IPS-18c (cell line): ENCODE results near the gene NR0B1.

Experiments used
- H3K4me3 ChIP-seq: 2 replicates; pipeline ENCODE4 v1.7.0; 2013; ENCODE audit warnings: low read depth, mild to moderate bottlenecking, low read length, moderate library complexity; ENCODE audit not compliant: insufficient read depth
- H3K9me3 ChIP-seq: one replicate; pipeline ENCODE4 v1.6.1; 2013; ENCODE audit warnings: mild to moderate bottlenecking, low read length, moderate library complexity; ENCODE audit not compliant: control insufficient read depth, insufficient read depth

NR0B1 gene

DNA sequence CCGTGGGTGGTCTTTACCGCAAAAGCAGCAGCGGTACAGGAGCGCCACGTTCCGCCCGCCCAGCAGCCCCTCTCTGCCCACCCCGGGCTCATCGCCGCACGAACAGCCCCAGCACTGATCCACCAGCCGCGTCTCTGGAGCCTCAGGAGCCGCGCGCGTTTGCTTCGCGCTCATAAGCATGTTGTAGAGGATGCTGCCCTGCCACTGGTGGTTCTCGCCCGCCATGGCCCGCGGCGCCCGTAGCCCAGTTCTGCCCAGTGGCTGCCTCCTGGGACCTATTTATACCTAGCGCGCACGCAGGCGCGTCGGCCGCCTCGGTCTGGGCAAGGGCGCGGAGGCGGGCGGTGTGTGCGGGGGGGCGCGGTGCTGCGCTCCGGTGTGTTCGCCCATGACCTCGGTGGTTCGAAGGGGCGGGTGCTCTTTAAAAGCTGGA is at the start of gene NR0B1:
Gene NR0B1, minus strand, starts transcription at position 252 of the 433 bp plus-strand sequence. Its CDS starts 27 bp downstream, at position 225.
- Histone ChIP-seq H3K4me3 (peak within 1 kb of the TSS; percentile 49), H3K9me3 (peaks cover 7% of the 10 kb centered on the region)

DNA sequence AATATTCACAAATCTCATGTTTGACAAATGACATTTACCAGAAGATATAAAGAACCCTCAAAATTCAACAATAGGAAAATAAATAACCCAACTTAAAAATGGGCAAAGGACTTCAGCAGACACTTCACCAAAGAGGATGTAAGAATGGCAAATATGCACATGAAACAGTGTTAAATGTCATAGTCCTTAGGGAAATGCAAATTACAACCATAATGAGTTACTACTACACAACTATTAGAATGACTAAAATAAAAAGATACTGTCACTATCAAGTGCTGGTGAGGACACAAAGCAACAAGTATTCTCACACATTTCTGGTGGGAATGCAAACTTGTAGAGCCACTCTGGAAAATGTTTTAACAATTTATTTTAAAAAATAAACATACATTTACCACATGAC is 40.8 kb upstream of the NR0B1 start:
- Histone ChIP-seq H3K9me3 (peaks cover 4% of the 10 kb centered on the region), H3K4me3 (no peak overlapping the region)

DNA sequence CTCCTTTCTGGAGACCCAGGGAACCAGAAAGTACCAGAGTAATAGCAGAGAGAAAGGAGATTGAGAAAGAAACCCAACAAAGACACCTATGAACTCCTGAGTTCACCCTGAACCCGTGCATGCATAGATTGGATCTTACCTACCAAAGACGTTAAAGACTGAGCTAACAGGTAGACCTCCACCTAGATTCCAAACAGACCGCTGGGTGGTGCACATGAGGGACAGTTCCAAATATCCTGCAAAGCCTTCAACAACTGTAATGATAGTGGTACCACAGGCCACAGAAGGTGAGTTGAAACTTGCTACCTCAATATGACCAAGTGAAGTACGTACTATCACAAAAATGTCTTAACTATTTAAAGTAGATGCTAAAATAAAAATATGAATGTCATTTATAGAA is 34.0 kb upstream of the NR0B1 start:
- no peaks in the 10 kb centered on the region for H3K9me3 ChIP-seq
- H3K4me3 ChIP-seq: no peak overlapping the region

DNA sequence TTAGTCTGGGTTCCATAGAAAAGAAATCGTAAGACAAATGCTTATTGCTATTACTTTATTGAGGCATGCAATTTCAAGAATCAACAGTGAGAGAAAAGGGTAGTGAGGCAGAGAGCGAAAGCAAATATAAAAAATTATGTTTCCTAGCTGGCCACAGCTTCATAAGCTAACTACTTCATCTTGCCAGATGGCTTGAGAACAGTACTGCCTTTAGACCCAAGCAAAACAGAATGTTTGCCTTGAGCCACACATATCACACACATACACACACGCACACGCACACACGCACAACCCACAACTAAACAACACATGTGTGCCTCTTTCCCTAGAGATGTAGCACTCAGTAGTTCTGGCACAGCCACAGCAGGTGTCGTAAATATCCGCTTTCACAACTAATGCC is 31.6 kb upstream of the NR0B1 start:
- H3K9me3 ChIP-seq: no peaks in the 10 kb centered on the region
- no peak overlapping the region for H3K4me3 ChIP-seq

DNA sequence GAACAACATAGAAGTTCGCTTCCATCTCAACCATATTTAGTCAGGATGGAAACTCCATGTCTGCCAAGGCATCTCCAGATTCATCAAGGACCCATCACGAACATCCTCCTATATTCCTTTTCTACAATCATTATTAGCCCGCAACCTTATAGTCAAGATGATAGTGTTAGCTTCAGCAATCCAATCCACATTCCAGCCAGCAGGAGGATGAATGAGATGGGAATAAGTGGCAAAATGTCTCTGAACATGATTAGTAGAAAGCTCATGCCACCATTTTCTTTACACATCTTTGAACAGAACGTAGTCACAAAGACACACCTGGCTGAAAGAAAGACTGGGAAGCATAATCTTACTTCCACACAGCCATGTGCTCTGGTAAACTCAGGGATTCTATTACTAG is 18.6 kb upstream of the NR0B1 start:
- Histone ChIP-seq H3K9me3 (no peaks in the 10 kb centered on the region), H3K4me3 (no peak overlapping the region)

DNA sequence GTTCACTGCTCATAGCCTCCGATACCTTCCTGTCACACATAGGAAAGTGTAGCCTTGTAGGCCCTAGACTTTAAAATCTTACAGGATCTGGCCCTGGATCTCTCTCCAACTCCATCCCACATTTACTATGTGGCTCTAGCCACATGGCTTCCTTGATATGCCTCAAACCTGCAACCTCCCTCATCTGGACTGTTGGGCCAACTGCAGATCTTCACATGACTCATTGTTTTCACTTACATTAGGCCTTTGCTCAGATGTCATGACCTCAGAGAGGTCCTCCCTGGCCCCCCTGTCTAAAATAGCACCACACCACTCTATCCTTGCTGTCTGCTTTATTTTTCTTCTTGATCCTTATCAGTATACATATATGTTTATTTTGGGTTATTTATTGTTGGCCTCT is 8.1 kb upstream of the NR0B1 start:
- peaks cover 5% of the 10 kb centered on the region for H3K9me3 ChIP-seq
- no peak overlapping the region for H3K4me3 ChIP-seq

DNA sequence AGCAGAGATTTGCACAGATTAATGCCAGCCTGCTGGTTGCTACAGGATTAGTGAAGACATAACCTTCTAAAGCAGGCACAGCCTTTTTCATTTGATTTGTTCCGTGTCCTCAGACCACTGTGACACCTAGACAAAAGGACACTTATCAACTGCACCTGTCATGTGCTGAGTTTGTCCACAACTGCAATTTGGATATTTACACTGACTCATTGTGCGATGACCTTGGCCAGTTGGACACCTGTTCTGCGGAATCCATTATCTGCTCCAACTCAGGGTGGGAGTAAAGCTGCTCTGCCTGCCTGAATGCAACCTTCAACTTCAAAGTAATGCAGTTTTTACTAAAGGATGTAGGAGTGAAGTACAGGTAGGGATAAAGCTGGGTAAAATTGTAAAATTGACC is 4.1 kb upstream of the NR0B1 start:
- H3K4me3 ChIP-seq: no peak overlapping the region
- H3K9me3 ChIP-seq: peaks cover 7% of the 10 kb centered on the region

GRCh38 chrX:30312858-30313257 is 3.7 kb upstream of the NR0B1 start:
- Histone ChIP-seq H3K9me3 (peaks cover 7% of the 10 kb centered on the region), H3K4me3 (no peak overlapping the region)

DNA sequence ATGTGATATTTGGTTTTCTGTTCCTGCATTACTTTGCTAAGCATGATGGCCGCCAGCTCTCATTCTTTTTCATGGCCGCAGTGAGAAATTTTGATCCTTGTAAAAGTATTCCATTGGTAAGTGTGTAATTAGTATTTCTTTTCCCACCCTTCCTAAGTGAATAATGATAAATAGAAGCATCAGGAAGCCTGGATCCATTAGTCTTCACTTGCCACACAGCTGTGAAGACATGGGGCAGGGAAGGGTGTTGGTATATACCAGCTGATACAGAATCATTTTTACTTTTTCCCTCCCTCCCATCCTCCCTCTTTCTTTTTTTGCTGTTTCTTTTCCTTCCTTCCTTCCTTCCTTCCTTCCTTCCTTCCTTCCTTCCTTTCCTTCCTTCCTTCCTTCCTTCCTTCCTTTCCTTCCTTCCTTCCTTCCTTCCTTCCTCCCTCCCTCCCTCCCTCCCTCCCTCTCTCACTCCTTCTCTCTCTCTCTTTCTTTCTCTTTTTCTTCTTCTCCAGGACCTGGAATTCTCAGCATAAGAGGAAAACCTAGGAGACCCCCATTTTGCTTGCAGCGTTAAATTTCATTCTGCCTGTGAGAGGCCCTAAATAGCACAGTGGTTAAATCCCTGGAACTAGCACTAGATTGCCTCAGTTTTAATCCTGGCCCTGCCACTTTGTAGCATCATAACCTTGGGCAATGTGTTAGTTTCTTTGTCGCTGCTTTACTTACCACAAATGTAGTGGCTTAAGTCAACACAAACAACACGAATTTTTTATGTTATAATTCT is 1.4 kb upstream of the NR0B1 start:
- no peak overlapping the region for H3K4me3 ChIP-seq

GRCh38 chrX:30308263-30309138 is 689 bp downstream of the NR0B1 start:
- H3K9me3 ChIP-seq: peaks cover 7% of the 10 kb centered on the region
- H3K4me3 ChIP-seq: peak overlapping the region; percentile 49

More for the DNA sequence above, 1.4 kb upstream of the NR0B1 start:
- peaks cover 7% of the 10 kb centered on the region for H3K9me3 ChIP-seq

DNA sequence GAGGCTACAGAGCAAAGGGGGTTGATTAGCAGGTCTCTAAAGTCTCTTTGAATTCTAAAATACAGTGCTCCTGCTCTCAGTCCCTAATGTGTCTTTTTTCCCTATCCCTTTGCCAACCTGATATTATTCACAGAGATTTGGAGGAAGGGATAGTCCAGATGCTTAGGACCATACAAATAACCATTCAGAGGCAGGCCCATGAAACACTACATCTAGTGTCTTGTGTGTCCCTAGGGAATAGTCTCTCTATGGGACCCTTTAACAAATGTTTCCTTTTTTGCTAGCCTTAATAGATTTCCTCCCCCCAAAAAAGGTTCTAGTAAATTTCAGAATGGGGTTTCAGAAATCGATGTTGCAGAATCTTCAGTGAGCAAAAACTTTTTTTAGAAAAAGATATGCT is 1.7 kb downstream of the NR0B1 start:
- Histone ChIP-seq H3K9me3 (peaks cover 4% of the 10 kb centered on the region), H3K4me3 (no peak overlapping the region)

DNA sequence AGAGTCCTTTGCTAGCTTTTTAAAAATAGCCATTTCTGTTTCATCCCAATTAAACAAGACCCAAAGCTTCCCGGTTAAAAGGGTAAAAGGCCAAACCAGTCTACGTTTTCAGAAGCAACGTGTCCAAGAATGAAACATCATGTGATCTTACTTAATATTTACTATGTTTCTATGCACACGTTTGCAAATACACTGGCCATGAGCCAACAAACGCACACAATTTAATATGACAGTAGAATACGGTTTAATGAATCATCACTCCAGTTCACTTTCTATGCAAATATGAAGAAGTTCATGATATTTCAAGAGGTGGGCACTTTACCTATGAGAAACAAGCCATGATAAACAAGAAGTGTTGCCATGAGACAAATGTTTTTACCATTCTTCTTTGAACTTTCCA is 4.3 kb downstream of the NR0B1 start:
- Histone ChIP-seq H3K9me3 (no peaks in the 10 kb centered on the region), H3K4me3 (no peak overlapping the region)

DNA sequence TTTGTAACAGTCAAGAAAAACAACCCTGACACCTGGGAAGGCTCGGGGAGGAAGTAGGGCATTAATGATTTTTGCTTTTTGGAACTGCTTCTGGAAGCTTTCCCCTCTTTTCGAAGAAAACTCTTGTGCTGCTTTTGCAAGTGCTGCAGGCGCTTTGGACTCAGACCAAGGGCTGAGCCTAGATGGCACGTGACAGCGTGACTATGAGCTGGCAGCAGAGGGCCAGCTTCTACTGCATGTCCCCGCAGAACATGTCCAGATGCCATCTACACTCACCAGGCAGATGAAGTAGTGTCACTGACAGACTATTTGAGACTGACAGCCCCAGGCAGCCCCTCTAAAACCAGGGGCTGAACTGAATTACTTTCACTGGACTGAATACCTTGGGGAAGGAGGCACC is 6.2 kb downstream of the NR0B1 start:
- Histone ChIP-seq H3K9me3 (no peaks in the 10 kb centered on the region), H3K4me3 (no peak overlapping the region)

GRCh38 chrX:30301963-30302362 is 7.2 kb downstream of the NR0B1 start:
- H3K9me3 ChIP-seq: no peaks in the 10 kb centered on the region
- H3K4me3 ChIP-seq: no peak overlapping the region

GRCh38 chrX:30301208-30301607 is 8.0 kb downstream of the NR0B1 start:
- no peak overlapping the region for H3K4me3 ChIP-seq
- no peaks in the 10 kb centered on the region for H3K9me3 ChIP-seq

DNA sequence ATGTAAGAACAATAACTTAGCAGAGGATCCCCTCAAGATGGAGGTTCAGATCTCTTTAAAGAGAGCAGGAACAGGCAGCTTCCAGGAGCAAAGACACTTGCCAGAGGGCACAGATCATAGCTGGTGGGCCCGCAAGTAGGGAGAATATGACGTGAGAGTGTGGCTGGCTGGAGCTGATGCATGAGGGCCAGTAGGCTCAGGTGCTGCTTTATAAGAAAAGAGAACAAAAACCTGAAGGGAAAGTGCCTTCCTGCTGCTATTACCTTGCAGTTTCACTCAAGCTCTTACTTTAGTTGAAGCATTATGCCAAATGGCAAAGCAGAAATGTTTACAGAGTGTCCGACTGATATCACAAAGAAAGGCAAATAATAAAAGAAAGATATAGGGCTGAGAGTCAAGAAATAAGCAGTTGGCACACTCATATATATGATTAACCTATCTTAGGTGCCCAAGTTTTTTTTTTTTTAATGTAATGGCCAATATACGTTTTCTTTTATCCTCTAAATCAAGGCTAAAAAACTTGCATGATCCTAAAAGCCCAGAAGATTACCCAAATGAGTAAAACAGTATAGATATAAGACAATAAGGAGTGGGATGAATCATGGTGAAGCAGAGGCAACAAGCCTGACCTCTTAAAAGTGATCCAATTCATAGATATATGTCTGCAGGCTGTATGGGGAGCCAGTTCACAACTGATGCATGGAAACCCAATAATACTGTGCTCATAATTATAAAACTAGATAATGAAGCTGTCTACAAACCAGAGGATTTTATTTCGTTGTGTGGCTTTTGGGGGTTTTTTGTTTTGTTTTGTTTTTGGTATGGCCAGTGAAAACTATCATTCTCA is 12.6 kb downstream of the NR0B1 start:
- no peak overlapping the region for H3K4me3 ChIP-seq
- H3K9me3 ChIP-seq: peaks cover 2% of the 10 kb centered on the region

DNA sequence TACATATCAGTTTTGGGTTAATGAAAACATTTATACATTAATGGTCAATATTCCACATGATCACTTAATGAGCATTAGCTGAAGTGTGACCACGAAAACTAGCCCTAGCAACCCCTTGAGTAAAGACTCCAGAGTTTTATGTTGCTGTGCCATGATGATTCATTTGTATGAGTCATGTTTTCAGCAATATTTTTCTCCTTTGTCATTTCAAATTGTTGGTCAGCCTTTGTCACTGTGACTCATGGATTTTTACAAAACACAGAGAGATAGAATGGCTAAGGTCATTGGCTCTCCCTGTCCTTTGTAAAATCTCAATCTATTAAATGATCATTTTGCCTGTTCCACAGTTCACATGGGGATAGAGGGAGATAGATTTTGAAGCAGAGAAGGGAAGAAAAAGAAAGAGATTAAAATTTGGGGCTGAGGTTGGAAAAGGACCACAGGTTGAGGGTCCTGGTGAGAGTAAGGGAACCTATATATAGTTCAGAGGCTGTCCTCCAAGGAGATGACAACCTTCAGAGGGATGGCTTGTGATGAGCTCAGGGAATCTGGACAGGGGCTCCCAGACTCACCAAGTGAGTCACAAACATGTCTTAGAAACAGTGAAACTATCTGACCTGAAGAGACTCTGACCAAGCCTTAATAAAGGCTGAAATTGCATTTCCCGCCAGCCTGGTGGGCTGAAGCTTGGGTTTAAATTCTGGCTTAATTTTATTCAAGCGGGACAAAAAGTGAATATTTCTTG is 25.6 kb downstream of the NR0B1 start:
- H3K4me3 ChIP-seq: no peak overlapping the region
- H3K9me3 ChIP-seq: peaks cover 7% of the 10 kb centered on the region
